ENCODE measurements around the gene TM7SF2. TPM values are rescaled to one million over a fixed set of nuclear protein-coding genes. Genes with fewer than 3 reads are reported as not detected.

Gene TM7SF2
- total and polyA plus RNA-seq, 2 of the 13 experiments (the other 11 are each of a cell fraction or from before 2014, with no cell fraction given), result 56.0 to 66.9 TPM

DNA sequence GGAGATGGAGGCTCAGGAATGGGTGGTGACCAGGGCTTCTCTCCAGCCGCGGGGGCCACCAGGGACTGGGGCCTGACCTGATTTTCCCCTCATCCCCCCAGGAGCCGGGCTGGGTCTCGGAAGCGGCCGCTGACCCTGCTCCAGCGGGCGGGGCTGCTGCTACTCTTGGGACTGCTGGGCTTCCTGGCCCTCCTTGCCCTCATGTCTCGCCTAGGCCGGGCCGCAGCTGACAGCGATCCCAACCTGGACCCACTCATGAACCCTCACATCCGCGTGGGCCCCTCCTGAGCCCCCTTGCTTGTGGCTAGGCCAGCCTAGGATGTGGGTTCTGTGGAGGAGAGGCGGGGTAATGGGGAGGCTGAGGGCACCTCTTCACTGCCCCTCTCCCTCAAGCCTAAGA lies 23.8 kb upstream of the TM7SF2 start:
- ChIA-PET CTCF (ENCODE audit: low intra/inter-chr PET ratio, low total read pairs) (no interaction called here), POLR2A (no interaction called here)
- H4K20me1 ChIP-seq (ENCODE audit: insufficient read depth, low read length), result no peaks in the 10 kb centered on the region
- FAIRE-seq, result no peak
- H3K4me1 ChIP-seq (ENCODE audit: insufficient read depth, low read length), result peaks cover 26% of the 10 kb centered on the region
- peaks cover 20% of the 10 kb centered on the region for H3K79me2 ChIP-seq (ENCODE audit: insufficient read depth, low read length)
- DNase-seq (ENCODE audit: low spot score), result no peak
- H3K4me2 ChIP-seq (ENCODE audit: low read depth, low read length), result no peak overlapping the region
- BruUV-seq (replicated peaks), result no TSS peak
- H3K27ac ChIP-seq (ENCODE audit: extremely low read length, insufficient read depth, low read length), result no peak overlapping the region
- H2AFZ ChIP-seq (ENCODE audit: low read length), result no peak overlapping the region
- TF ChIP-seq RBFOX2 (IDR thresholded peaks at IDR 0.05; ENCODE audit: low read depth, low read length) (0 out of 2 replicates have a peak, but pooled peaks have one; percentile 27), ZNF703 (CRISPR knock-in tag; IDR thresholded peaks at IDR 0.05; ENCODE audit: borderline replicate concordance) (no peak), TBP (CRISPR knock-in tag; IDR thresholded peaks at IDR 0.05) (no peak), ZNF260 (CRISPR knock-in tag; IDR thresholded peaks at IDR 0.05; ENCODE audit: borderline replicate concordance, low read depth) (no peak)
- TF ChIP-seq, protein P1, sequence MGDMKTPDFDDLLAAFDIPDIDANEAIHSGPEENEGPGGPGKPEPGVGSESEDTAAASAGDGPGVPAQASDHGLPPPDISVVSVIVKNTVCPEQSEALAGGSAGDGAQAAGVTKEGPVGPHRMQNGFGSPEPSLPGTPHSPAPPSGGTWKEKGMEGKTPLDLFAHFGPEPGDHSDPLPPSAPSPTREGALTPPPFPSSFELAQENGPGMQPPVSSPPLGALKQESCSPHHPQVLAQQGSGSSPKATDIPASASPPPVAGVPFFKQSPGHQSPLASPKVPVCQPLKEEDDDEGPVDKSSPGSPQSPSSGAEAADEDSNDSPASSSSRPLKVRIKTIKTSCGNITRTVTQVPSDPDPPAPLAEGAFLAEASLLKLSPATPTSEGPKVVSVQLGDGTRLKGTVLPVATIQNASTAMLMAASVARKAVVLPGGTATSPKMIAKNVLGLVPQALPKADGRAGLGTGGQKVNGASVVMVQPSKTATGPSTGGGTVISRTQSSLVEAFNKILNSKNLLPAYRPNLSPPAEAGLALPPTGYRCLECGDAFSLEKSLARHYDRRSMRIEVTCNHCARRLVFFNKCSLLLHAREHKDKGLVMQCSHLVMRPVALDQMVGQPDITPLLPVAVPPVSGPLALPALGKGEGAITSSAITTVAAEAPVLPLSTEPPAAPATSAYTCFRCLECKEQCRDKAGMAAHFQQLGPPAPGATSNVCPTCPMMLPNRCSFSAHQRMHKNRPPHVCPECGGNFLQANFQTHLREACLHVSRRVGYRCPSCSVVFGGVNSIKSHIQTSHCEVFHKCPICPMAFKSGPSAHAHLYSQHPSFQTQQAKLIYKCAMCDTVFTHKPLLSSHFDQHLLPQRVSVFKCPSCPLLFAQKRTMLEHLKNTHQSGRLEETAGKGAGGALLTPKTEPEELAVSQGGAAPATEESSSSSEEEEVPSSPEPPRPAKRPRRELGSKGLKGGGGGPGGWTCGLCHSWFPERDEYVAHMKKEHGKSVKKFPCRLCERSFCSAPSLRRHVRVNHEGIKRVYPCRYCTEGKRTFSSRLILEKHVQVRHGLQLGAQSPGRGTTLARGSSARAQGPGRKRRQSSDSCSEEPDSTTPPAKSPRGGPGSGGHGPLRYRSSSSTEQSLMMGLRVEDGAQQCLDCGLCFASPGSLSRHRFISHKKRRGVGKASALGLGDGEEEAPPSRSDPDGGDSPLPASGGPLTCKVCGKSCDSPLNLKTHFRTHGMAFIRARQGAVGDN (CRISPR knock-in tag; IDR thresholded peaks at IDR 0.05), result 0 out of 2 replicates have a peak, but pooled peaks have one; percentile 9
- TF ChIP-seq, protein P2, sequence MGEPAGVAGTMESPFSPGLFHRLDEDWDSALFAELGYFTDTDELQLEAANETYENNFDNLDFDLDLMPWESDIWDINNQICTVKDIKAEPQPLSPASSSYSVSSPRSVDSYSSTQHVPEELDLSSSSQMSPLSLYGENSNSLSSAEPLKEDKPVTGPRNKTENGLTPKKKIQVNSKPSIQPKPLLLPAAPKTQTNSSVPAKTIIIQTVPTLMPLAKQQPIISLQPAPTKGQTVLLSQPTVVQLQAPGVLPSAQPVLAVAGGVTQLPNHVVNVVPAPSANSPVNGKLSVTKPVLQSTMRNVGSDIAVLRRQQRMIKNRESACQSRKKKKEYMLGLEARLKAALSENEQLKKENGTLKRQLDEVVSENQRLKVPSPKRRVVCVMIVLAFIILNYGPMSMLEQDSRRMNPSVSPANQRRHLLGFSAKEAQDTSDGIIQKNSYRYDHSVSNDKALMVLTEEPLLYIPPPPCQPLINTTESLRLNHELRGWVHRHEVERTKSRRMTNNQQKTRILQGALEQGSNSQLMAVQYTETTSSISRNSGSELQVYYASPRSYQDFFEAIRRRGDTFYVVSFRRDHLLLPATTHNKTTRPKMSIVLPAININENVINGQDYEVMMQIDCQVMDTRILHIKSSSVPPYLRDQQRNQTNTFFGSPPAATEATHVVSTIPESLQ (CRISPR knock-in tag; conservative IDR thresholded peaks at IDR 0.05), result no peak
- H3K9ac ChIP-seq (ENCODE audit: insufficient read depth, low read depth, low read length), result no peak overlapping the region
- no peaks in the 10 kb centered on the region for H3K9me3 ChIP-seq (ENCODE audit: low read length)
- in situ Hi-C loops (cut with HindIII; ENCODE audit: extremely low pct_ligation_motif_present, low pct_unique_long_range_greater_than_20kb), result no loop called here
- intact Hi-C loops (cut with micrococcal nuclease; ENCODE audit: unreplicated experiment), result no loop called here
- WGBS (ENCODE audit: low lambda C conversion rate), result 100% methylated on average over 1 of the region's 15 CpGs
- no peaks in the 10 kb centered on the region; a peak in 1 of 5 replicates for H3K27me3 ChIP-seq (ENCODE audit: control insufficient read depth in 1 of 2, insufficient read depth in 2 of 2, low read length in 2 of 2)
- peaks cover 13 to 18% of the 10 kb centered on the region in 2 experiments; a peak in 3 of 5 replicates for H3K36me3 ChIP-seq (replicated peaks in 1 of 2; ENCODE audit: control insufficient read depth in 1 of 2, insufficient read depth in 2 of 2, low read length in 2 of 2)
- no peak for ATAC-seq
- H3K4me3 ChIP-seq (replicated peaks in 1 of 3; ENCODE audit: insufficient read depth in 1 of 3, low read depth in 2 of 3, low read length in 3 of 3), result no peak overlapping the region

Data from HepG2 (cell line).